DMS114 treated with DMSO at 0.1 percent for 48 hours (cell line): ENCODE results near the gene TRIM15.

Experiments
- DNase-seq: peaks from one replicate; lab custom pipeline; 2025; ENCODE audit not compliant: unreplicated experiment; lab: John Stamatoyannopoulos, UW

The TRIM15 gene

GRCh38 chr6:30145818-30146217 is 17.5 kb upstream of the TRIM15 start:
- DNase-seq = no peak

DNA sequence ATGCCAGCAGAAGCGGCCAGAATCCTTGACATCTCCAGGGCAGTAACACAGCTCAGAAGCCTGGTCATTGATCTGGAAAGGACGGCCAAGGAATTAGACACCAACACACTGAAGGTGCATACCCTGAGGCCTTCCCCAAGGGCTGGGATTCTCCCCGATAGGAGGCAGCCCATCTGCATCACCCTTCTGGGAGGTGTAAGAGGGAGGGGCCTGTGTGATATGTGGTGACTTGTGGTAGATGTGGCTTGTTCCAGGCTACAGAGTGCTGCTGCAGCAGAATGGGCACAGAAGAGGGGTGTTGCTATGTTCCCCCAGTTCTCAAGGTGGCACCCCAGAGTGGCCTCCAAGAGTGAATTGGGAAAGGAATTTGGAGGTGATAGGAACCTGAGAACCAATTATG is 16.2 kb upstream of the TRIM15 start:
- DNase-seq = no peak

GRCh38 chr6:30149234-30149633 is 14.1 kb upstream of the TRIM15 start:
- no peak for DNase-seq

GRCh38 chr6:30149858-30150550 is 13.3 kb upstream of the TRIM15 start:
- no peak for DNase-seq

DNA sequence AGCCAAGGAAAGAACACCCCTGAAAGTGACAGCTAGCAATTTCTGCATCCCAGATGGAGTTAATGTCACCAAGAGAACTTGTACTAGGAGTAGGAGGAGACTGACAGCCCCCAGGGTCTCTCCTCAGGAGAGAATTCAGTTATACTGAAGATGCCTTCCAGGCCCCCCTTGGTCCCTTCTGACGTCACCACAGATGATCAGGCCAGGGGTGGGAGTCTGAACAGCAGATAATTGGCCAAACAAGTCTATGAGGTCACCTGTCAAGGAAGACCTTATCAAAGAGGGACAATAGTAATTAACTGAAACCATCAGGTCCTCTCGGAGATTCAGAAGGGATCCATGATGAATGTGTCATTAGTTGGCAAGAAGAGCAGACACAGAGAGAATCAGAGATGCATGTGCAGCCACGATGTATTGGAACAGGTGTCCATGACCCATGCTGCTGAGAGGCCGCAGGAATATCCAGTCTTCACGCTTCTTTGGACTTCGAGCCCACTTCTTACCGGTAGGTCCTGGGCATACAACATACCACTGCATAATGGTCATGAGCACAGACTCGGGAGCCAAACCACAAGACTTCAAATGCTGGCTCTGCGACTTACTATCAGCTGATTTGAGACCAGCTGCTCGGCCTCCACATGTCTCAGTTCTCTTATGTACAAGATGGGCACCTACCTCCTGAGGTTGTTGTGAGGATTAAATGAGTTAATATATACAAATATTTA is 12.5 kb upstream of the TRIM15 start:
- no peak for DNase-seq

GRCh38 chr6:30151580-30151979 is 11.8 kb upstream of the TRIM15 start:
- DNase-seq = no peak

DNA sequence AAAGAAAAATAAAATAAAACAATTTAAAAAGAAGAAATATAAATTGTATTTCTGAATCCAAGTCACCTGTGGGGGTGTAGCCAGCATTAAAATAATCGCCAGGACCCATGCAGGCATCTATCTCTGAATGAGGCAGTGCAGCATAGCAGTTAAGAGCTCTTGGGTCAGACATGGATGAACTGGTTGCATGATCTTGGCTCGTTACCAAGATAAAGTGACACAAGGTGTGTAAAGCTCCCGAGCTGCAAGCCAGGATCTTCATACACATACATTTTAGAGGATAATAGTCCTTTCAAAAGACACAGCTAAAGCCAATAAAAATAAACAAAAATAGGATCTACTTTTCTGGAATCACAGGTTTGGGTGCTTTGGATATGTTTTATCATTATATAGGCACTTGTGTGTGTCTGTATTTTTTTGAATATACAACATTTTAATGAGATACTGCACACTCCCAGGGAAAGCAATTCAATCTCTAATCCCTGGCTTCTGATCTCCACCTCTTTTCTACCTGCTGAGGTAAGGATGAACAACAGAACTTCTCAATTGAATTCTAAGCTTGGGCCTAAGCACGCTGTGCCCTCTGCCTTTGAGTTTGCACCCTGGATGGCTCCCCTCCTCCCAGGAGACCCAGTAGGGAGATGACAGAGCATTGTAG is 11.2 kb upstream of the TRIM15 start:
- DNase-seq = no peak

GRCh38 chr6:30152910-30153610 is 10.3 kb upstream of the TRIM15 start:
- no peak for DNase-seq

DNA sequence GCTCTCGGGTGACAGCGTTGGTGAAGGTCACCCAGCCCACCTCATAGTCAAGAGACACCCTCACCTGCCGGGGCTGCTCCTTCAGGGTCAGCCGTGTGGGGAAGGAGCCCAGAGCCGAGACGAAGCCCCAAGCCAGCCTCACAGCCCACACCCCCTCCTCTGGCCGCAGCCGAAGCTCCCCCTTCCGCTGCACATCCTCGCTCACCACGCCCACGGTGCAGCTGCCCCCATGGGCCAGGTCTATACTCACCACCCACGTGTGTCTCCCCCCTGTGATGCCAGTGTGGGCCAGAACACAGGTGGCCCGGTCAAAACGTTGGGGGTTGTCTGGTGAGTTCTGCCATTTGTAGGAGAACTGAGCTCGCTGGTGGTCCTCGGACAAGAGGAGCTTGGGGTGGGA is 9.3 kb upstream of the TRIM15 start:
- DNase-seq = no peak

DNA sequence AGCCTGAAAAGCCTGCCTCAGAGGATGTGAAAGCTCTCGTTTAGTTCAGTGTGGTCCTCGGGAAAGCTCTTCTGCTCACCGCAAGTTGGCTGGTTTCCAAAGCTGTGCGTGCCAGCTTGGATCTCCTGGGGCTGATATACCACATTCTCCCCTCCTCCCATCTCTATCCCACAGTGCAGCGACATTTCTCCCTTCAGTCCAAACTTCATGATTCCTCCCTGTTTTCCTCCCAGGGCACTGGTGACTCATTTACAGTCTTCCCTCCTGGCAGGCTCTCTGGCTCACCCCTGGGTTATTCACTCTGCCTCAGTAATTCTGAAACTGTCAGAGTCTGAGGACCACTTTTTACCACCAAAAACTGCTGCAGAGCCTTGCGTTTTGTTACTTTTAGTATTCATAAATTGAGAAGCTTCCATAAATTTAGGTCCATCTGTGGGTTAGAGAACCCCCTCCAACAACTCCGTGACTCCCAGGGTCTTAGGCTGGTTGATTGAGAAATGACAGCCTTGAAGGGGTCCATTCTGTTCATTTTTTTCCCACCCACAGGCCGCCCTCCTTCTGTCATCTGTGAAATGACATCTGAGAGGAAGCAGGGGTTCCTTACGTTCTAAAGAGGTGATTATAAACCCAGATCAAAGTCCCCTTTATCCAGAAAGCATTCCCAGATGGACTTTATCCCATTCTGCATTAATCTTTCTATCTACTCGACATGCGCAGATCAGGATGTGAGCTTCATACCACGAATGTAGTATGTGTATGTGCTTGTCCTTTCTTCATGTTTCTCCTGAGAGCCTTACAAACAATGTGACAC is 8.4 kb upstream of the TRIM15 start:
- no peak for DNase-seq

DNA sequence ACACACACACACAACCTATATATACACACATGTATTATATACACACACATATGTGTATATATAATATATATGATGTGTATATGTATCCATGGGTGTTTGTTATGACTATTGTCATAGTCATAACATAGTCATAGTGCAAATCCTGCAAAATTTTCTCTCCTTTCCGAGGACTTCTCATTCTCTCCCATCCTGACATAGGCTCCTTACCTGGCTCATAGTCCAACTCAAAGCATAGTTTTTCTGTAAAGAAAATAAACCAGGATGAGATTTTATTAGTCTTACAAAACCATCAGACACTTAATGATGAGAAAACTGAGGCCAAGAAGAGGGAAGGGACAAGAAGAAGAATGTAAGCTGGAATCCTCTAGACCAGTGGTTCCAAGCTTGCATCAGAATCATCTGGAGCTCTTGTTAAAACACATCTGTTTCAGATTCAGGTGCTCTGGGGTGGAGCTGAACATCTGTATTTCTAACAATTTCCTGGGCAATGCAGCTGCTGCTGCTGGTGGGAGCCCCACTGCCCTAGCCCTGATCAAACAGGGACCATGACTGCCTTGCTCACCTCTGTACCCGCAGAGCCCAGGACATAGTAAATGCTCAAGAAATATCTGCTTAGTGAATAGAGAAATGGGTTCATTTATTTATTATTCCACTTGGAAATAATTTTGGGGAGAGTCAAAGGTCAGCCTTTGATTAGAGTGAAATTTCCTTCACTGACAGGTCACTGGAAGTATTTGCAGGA is 7.7 kb upstream of the TRIM15 start:
- no peak for DNase-seq

GRCh38 chr6:30156262-30156599 is 7.1 kb upstream of the TRIM15 start:
- no peak for DNase-seq

DNA sequence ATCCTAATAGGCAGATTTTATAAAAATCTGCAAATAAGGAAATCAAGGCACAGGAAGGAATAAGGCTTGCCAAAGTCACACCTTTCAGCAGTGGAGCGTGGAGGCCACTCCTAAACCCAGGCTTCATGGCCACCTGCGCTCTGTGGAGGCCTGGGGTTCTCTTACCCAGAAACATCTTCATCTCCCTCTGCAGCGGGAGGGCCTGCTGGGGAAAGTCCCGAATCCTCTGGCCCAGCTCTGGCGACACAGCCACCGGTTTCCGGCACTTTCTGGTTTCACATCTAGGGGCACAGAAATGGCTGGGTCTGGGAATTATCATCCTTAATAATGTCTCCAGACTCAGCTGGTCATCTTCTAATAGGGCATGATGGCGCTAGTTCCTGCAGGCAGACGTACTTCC is 6.6 kb upstream of the TRIM15 start:
- DNase-seq = no peak

- no peak for DNase-seq
Observed at GRCh38 chr6:30157581-30157980, 5.8 kb upstream of the TRIM15 start.

- no peak for DNase-seq
Observed at GRCh38 chr6:30157999-30158398, 5.3 kb upstream of the TRIM15 start.

GRCh38 chr6:30158475-30159040 is 4.8 kb upstream of the TRIM15 start:
- no peak for DNase-seq

GRCh38 chr6:30160008-30160784 is 3.1 kb upstream of the TRIM15 start:
- no peak for DNase-seq

GRCh38 chr6:30160785-30161531 is 2.4 kb upstream of the TRIM15 start, which contains the start of gene TRIM10:
Gene TRIM10 (minus strand): TSS chr6:30161211. CDS start chr6:30160858, 353 bp downstream.
- DNase-seq = no peak
